PFSK-1 (cell line): Measurements from ENCODE around the gene NTM.

Source experiments
- REST ChIP-seq, 2 experiments: IDR thresholded peaks; 2 replicates each; pipeline versions ENCODE4 v1.6.1 to v1.8.0; 2011 to 2012; ENCODE audit warnings: low read depth in 2 of 2, low read length in 2 of 2, control low read depth in 1 of 2, inconsistent platforms in 1 of 2, mild to moderate bottlenecking in 1 of 2, moderate library complexity in 1 of 2; ENCODE audit not compliant: insufficient read depth in 1 of 2
- SIN3A ChIP-seq: IDR thresholded peaks from 2 replicates; pipeline ENCODE4 v1.6.1; 2012; ENCODE audit warnings: mild to moderate bottlenecking, low read length, moderate library complexity, borderline replicate concordance; ENCODE audit not compliant: insufficient read depth

DNA sequence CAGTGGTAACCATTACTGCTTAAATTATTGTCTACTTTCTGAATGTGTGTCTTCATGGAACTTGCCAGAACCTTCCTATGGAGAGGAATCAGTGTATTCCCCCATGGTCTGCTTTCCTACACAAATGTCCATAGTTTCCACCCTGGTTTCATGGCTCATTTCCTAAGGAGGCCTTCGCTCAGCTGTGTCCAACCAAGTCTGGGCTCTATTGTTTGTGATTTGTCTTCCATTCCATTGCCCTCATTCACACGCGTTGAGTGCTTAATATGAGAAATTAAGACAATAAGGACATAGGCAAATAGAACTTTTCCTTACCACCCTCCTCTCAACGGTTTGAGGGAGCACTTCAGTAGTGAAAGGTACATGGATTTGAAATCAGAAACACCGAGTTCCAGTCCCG lies 510.6 kb downstream of the NTM start:
- TF ChIP-seq REST (IDR thresholded peaks at IDR 0.05; ENCODE audit: insufficient read depth in 1 of 2, low read depth in 2 of 2, low read length in 2 of 2) (no peak), SIN3A (no peak)
